Lower leg skin (tissue), 3 donors: ENCODE measurements around the gene SFSWAP.

ENCODE experiments used
- CTCF ChIP-seq, 3 donors: fragments of 450-650 bp; IDR thresholded peaks; one replicate each; pipeline ENCODE4 v1.5.1; 2016; ENCODE audit warnings: antibody characterized with exemption in 3 of 3, mild to moderate bottlenecking in 3 of 3, moderate library complexity in 2 of 3
- POLR2A ChIP-seq, 2 donors: fragments of 450-650 bp; IDR thresholded peaks; one replicate each; pipeline ENCODE4 v1.6.1; 2016 to 2017; ENCODE audit warnings: antibody characterized with exemption in 2 of 2, mild to moderate bottlenecking in 1 of 2, moderate library complexity in 1 of 2

GRCh38 chr12:131702573-131702877 lies 8.4 kb upstream of the SFSWAP start:
- TF ChIP-seq CTCF (IDR thresholded peaks at IDR 0.05) (no peak), POLR2A (IDR thresholded peaks at IDR 0.05) (no peak)
